Measurements from ENCODE around the gene TMEM242. TPM values are rescaled to one million over a fixed set of nuclear protein-coding genes. Genes with fewer than 3 reads are reported as not detected.

Gene TMEM242
- total and polyA plus RNA-seq, 10 of the 15 experiments (the other 5 are each of a cell fraction or from before 2014, with no cell fraction given) = 2.8 to 9.8 (median 5.5) TPM

DNA sequence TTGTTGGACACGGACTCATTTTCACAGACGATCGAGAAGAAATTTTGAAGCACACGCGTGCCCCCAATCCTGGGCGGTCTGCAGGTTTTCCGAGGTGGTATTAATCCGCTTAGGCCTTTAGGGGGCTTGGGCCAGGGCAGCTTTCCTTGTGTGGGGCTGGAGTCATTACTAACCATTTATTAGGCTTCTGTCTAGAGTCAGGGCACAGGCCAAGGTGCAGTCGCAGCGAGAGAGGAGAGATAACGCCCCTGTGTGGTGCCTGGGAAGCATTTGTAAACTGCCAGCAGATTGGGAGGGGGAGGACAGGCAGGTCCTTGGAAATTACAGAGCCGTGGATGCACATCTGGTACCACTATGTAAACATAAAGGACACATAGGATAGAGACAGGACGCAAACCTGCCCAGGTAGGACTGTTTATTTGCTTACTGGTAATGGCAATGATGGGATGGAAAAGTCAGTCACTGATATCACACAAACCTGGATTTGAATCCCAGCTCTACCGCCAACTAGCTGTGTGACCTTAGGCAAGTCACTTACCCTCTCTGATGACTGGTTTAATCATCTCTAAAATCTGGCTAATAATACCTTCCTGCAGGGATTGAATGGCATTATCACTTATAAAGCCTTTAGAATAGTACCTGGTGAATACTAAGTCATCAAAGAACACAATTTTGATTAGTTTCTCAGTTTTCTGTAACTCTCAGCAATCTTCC, 76.4 kb downstream of the TMEM242 start:
- ChIA-PET POLR2A (no interaction called here), SMC1A (ENCODE audit: uncharacterized antibody, unreplicated experiment) (no interaction called here), CTCF (no interaction called here), RAD21 (ENCODE audit: unreplicated experiment) (no interaction called here)
- Histone ChIP-seq H4K20me1 (ENCODE audit: control insufficient read depth, insufficient read depth) (no peaks in the 10 kb centered on the region), H3K9me3 (replicated peaks; ENCODE audit: control insufficient read depth, insufficient read depth, low read length) (no peaks in the 10 kb centered on the region; the same call in 1 of the 3 replicates), H3K36me3 (ENCODE audit: control insufficient read depth in 2 of 2, insufficient read depth in 2 of 2, low read length in 1 of 2) (no peaks in the 10 kb centered on the region), H3K4me2 (ENCODE audit: control insufficient read depth, insufficient read depth) (no peak overlapping the region), H3K27me3 (replicated peaks in 1 of 2; ENCODE audit: control insufficient read depth in 2 of 2, insufficient read depth in 2 of 2, low read length in 1 of 2) (peaks cover 0 to 2% of the 10 kb centered on the region in 2 experiments; a peak in 2 of 4 replicates), H3K27ac (ENCODE audit: control insufficient read depth, insufficient read depth) (no peak overlapping the region), H3K4me1 (ENCODE audit: control insufficient read depth, insufficient read depth, low read length) (no peaks in the 10 kb centered on the region), H2AFZ (ENCODE audit: control insufficient read depth, low read depth, low read length) (no peak overlapping the region), H3K9ac (ENCODE audit: control insufficient read depth, insufficient read depth, low read length) (no peak overlapping the region), H3K79me2 (ENCODE audit: control insufficient read depth, insufficient read depth, low read length) (no peaks in the 10 kb centered on the region), H3K4me3 (no peak overlapping the region)
- in situ Hi-C loops (cut with MboI) = no loop called here
- FAIRE-seq (no peak), ATAC-seq (no peak), DNase-seq (ENCODE audit: low read depth, low spot score) (no peak)
- BruUV-seq (replicated peaks) = no TSS peak
- TF ChIP-seq STAT1 (conservative IDR thresholded peaks at IDR 0.05) (no peak), HDGF (IDR thresholded peaks at IDR 0.05) (no peak)
- intact Hi-C loops (cut with micrococcal nuclease; ENCODE audit: unreplicated experiment) = no loop called here
- 75% methylated on average over 14 of the region's 14 CpGs for WGBS (ENCODE audit: insufficient coverage, insufficient replicate concordance, low lambda C conversion rate, missing lambda C conversion rate)

DNA sequence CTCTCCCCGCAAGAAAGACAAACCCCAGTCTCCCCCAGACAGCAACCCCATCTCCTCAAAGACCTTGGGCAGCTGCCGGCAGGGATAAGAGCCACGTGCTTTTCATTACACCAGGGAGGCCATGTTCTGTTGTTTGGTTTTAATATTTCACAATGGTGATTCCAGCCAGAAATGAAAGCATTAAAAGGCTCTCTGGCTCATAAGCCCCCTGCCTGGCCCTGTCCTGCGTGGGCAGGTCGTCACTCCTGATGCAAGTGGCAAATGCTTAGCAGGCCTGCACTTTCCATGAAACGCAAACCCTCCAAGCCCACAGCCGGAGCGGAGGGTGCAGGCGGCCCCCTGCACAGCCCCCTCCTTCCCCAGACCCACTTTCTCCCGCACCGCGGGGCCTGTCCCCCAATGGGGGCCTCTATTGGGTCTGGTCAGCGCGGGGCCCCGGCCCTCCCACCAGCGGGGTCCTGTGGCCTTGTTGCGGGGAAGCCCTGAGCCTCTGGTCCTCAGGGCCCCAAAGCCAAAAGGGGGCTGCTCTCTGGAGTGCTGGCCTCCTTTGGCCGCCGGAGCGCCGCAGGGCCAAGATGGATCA, 77.2 kb downstream of the TMEM242 start:
- POLR2A ChIA-PET = no interaction called here
- Histone ChIP-seq H3K4me2 (ENCODE audit: control insufficient read depth, insufficient read depth) (no peak overlapping the region), H3K36me3 (ENCODE audit: control insufficient read depth in 2 of 2, insufficient read depth in 2 of 2, low read length in 1 of 2) (no peaks in the 10 kb centered on the region), H4K20me1 (ENCODE audit: control insufficient read depth, insufficient read depth) (no peaks in the 10 kb centered on the region), H3K79me2 (ENCODE audit: control insufficient read depth, insufficient read depth, low read length) (no peaks in the 10 kb centered on the region), H3K27ac (ENCODE audit: control insufficient read depth, insufficient read depth) (no peak overlapping the region), H3K9me3 (replicated peaks; ENCODE audit: control insufficient read depth, insufficient read depth, low read length) (no peaks in the 10 kb centered on the region; the same call in 1 of the 3 replicates), H3K4me1 (ENCODE audit: control insufficient read depth, insufficient read depth, low read length) (no peaks in the 10 kb centered on the region), H3K9ac (ENCODE audit: control insufficient read depth, insufficient read depth, low read length) (no peak overlapping the region), H2AFZ (ENCODE audit: control insufficient read depth, low read depth, low read length) (no peak overlapping the region), H3K27me3 (replicated peaks in 1 of 2; ENCODE audit: control insufficient read depth in 2 of 2, insufficient read depth in 2 of 2, low read length in 1 of 2) (peaks cover 0 to 2% of the 10 kb centered on the region in 2 experiments; a peak in 2 of 4 replicates), H3K4me3 (no peak overlapping the region)
- 73% methylated on average over 17 of the region's 21 CpGs for WGBS (ENCODE audit: insufficient coverage, insufficient replicate concordance, low lambda C conversion rate, missing lambda C conversion rate)
- CTCF ChIA-PET = no interaction called here
- FAIRE-seq (no peak), ATAC-seq (no peak), DNase-seq (ENCODE audit: low read depth, low spot score) (no peak)
- RAD21 ChIA-PET (ENCODE audit: unreplicated experiment) = no interaction called here
- in situ Hi-C loops (cut with MboI) (no loop called here), intact Hi-C loops (cut with micrococcal nuclease; ENCODE audit: unreplicated experiment) (no loop called here)
- SMC1A ChIA-PET (ENCODE audit: uncharacterized antibody, unreplicated experiment) = no interaction called here
- no TSS peak for BruUV-seq (replicated peaks)
- TF ChIP-seq NR2C1 (IDR thresholded peaks at IDR 0.05) = no peak
- TF ChIP-seq PAX5 (IDR thresholded peaks at IDR 0.05; ENCODE audit: borderline replicate concordance, low read depth, low read length) = no peak
- TF ChIP-seq SIX5 (IDR thresholded peaks at IDR 0.05; ENCODE audit: low read depth, low read length, severe bottlenecking) = no peak
- TF ChIP-seq ZZZ3 (IDR thresholded peaks at IDR 0.05; ENCODE audit: control insufficient read depth, insufficient read length, low read depth) = no peak
- TF ChIP-seq RAD51 (IDR thresholded peaks at IDR 0.05) = no peak
- no peak for TF ChIP-seq ZNF24 (IDR thresholded peaks at IDR 0.05)
- TF ChIP-seq NFXL1 (IDR thresholded peaks at IDR 0.05; ENCODE audit: borderline replicate concordance) = no peak
- TF ChIP-seq ZBTB4 (CRISPR knock-in tag; IDR thresholded peaks at IDR 0.05) = no peak
- TF ChIP-seq EZH2 (IDR thresholded peaks at IDR 0.05; ENCODE audit: borderline replicate concordance, control insufficient read depth, low read depth, low read length) = no peak
- TF ChIP-seq POLR2AphosphoS2 (IDR thresholded peaks at IDR 0.05; ENCODE audit: low read depth, low read length) = no peak
- TF ChIP-seq, protein P1, sequence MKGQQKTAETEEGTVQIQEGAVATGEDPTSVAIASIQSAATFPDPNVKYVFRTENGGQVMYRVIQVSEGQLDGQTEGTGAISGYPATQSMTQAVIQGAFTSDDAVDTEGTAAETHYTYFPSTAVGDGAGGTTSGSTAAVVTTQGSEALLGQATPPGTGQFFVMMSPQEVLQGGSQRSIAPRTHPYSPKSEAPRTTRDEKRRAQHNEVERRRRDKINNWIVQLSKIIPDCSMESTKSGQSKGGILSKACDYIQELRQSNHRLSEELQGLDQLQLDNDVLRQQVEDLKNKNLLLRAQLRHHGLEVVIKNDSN (IDR thresholded peaks at IDR 0.05; ENCODE audit: borderline replicate concordance, extremely low read length, insufficient read depth, low read depth, low read length) = no peak
